HG02798 (cell line): Measurements from ENCODE around the gene SETX.

Experiments used
- ATAC-seq: cut with Tn5 transposase; IDR thresholded peaks from one replicate; pipeline ENCODE4 v1.9.1; 2021; ENCODE audit warnings: mild to moderate bottlenecking; ENCODE audit not compliant: unreplicated experiment, poor library complexity

Gene SETX

DNA sequence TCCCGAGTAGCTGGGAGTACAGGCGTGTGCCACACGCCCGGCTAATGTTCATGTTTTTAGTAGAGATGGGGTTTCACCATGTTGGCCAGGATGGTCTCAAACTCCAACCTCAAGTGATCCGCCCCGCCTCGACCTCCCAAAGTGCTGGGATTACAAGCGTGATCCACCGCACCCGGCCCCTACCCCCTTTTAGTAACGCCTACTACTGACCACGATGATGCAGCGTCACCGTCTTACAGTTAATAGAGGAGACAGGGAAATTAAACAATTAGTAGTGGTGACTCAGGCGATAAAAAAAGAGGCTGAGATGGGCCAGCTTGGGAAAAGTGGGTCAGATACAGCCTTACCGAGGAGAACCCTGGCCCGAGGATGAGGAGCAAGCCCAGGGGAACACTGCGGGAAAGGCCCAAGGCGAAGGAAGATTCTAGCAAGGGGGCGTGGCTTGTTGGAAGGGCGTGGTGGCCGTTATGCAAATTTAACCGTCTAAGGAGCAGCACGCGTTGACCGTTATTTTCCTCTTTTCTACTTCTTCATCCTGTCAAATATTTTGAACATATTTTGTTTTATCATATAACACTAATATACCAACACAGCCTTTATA, 1.6 kb upstream of the SETX start:
- no peak for ATAC-seq

DNA sequence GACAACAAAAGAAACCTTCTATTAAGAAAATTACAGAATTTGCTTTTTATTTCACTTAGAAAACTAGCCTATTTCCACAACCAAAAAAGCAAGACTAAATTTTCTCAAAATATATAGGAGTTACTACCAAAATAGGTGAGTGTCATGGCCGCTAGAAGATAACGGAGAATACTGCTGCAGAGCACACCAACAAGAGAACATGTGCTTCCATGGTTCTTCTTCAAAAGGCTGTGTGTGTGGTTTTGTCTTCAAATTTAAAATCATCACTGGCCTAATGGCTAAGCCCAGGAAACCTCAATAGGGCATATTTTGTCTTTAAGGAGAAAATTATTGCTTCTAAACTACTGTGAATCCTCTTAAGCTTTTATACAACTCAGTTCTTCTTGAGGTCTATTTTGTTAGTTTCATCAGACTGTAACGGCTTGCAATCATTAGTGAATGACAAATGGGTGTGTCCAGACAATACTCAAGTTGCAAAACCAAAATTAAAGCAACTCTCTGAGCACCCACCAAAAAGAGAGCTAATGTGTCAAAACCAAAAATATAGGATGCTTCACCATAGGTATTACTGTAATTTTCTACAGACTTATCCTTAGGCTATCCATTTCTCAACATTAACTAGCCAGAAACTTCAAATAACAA, 3.3 kb downstream of the SETX start:
- no peak for ATAC-seq

DNA sequence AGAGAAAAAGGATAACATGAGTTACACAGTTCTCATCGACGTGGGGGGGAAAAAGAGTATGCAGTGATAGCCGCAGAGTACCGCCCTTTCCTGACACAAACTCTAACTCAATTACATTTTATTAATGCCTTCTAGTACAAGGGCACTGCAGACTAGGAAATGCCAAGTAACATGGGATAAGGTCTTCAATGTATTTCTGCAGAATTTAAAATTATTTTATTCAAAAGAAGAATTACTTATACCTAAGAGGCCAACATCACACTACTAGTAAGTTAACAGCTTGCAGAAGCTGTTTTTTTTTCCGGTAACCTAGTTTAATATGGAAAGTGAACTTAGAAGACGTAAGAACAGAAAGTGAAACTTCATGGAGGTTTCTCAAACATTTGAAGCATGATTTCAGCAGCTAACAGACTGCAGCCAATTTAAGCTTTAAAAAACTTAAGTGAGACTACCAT, 3.9 kb downstream of the SETX start:
- ATAC-seq: no peak

DNA sequence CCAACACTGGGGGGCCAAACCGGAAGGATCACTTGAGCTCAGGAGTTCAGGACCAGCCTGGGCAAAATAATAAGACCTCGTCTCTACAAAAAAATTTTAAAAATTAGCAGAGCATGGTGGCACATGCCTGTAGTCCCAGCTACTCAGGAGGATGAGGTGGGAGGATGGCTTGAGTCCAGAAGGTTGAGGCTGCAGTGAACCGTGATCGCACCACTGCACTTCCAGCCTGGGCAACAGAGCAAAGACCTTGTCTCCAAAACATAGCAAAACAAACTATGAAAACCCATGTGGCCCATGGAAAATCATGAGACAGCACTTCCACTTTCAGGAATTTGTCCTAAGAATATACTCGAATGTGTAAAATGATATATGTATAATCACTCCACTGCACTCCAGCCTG, 6.1 kb downstream of the SETX start:
- ATAC-seq: no peak

DNA sequence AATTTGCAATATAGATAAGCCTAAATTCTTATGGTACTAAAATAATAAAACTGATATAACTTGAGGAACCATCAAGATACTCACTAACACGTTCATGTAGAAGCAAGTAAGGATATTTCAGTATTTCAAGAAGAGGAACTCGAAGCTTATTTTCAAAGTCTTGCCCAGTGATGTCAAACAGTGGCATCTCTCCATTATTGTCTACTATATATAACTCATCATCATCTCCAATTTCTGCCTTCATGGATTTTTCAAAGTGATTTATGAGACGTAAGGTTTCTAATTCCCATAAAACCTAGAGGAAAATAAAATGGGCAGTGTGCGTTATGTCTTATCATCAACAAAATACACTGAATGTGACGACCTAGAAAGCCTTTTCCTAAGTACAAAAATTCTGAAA, 8.6 kb downstream of the SETX start:
- no peak for ATAC-seq

DNA sequence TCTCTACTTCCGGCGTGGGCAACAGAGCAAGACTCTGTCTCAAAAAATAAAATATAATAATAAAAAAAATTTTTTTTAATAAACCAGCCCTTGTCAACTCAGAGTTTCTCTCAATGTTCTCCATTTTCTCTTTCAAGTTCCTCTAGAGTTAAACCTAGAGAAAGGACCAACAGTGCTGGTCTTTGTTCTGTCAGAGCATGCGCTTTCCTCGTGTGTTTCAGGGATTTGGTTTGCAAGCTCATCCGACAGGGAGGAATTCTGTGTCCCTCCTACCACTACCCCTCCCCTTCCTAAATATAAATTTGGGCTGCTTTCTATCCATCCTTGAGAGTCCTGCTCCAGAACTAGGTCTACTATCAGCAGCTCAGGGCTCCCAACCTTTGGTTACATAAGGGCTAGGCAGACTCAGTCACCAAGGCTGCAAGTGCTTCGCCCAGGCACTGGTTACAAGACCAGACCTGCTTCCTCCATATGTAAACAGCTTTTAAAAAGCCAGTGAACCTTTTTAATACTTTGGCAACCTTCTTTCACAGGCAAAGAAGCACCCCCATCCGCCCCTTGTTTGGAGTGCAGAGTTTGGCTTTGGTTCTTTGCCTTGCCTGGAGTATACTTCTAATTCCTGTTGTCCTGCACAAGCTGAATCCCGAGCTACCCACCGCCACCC, 13.5 kb downstream of the SETX start:
- no peak for ATAC-seq

DNA sequence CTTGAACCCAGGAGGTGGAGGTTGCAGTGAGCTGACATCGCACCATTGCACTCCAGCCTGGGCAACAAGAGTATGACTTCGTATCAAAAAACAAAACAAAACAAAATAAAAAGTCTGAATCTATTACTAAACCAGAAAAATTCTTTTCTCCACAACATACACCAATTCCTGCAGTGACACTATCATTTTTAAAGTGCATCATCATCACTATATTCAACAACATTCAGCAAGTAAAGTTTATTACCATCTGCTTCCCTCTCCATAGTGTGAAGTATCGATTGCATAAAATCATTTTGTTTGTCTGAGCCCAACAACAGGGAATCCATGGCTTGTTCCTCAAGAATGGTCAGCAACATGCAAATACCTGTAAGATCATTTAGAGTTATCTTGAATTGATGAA, 20.4 kb downstream of the SETX start:
- no peak for ATAC-seq

DNA sequence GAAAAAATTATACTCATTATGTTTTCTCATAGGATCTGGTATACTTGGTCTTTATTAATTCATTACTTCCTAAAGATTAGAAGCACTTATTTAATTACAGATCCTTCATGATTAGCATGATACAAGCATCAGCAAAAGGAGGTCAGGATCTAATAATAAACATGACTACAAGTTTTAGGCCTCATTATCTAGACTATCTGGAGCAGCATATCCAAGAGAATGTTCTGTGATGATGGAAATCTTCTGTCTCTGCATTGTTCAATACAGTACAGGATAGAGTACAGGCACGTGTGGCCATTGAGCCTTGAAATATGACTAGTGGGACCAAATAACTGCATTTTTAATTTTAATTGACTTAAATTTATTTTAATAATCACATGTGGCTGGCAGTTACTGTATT, 21.2 kb downstream of the SETX start:
- ATAC-seq: no peak

DNA sequence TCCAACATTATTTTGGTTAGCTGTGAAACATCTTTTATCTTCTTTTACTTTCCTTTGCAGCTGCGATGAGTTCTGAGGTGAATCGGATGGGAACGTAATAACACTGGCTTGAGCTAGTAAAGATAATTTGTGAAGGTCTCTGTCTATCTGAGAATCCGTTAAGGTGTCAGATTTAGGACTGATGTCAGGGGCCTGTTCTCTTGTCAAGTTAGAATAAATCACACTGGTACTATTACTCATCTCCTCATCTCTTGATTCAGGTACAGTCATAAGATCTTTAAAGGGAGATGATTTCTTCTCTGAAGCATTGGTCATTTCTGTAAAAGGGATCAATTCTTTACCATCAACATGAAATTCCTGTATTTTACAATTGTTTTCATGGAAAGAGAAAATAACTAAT, 26.2 kb downstream of the SETX start:
- ATAC-seq: no peak

DNA sequence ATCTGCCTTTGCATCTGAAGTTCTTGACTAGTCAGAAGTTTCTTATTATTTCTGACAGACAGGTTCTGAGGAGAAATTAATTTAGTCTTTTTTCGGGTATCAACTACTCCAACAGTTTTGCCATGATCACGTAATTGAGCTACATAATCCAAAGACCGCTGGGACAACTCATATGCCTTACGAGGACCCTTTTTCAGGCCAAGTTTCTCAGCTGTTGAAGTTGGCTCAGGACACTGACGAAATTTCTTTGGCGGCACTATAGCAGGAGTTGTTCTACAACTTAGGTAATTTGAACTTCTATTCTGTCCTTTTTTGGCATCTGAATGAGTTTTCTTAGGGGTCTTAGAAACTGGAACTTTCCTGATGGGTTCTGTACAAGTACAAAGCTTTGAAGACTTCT, 27.2 kb downstream of the SETX start:
- no peak for ATAC-seq

DNA sequence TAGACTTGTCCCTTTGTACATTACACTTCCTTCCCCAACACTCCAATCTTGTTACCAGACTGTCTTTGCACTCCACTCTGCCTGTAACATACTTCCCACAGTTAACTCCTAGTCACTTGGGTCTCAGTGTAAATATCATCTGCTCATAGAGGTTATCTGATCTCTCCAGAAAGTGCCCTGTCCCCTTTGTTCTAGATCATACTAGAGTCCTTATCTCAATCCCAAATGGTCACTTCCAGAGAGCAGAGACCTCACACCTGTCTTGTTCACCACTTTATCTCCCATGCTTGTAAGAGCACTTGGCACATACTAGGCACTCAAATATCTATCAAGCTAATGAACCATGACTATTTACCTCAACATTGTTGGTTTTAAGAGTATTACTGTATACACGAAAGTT, 30.4 kb downstream of the SETX start:
- no peak for ATAC-seq

DNA sequence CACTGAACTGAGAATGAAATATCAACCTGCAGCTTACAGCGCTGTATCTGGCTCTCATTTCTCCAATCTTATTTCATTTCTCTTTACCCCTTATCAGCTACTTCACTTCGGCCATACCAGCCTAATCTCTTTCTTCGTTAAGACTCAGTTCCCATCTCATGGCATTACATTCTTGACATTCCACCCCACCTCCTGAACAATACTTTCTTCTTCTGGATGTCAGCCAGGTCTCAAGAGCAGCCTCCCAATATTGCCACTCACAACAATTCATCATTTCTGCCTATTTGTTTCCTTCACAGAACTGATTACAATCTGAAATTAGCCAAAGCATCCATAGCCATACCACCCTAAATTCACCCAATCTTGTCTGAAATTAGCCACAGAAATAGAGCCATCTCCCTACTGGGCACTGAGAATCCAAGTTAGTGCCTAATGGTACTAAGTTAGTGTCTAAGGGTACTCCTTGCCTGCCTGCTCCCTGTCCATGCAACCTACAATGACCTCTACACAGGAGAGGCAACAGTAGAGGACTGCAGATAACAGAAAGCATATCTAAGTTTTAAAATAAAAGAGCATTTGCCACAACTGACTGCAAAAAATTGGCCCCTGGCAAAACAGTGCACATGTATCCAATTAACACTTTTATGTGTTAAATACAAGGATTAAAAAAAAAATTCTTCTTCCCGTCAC, 35.2 kb downstream of the SETX start:
- ATAC-seq: no peak

DNA sequence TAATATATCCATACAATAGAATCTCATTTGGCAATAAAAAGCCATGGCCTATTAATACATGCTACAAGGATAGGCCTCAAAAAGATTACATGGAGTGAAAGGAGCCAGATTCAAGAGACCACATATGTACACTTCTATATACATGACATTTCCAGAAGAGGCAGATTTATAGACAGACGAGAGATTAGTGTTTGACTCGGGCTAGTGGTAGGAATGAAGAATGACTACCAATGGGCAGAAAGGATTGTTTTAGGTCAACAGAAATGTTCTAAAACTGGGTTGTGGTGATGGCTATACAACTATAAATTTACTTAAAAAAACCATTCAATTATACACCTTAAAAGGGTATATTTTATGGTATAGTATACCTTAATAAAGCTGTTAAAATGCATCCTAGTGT, 41.9 kb downstream of the SETX start:
- ATAC-seq: no peak

DNA sequence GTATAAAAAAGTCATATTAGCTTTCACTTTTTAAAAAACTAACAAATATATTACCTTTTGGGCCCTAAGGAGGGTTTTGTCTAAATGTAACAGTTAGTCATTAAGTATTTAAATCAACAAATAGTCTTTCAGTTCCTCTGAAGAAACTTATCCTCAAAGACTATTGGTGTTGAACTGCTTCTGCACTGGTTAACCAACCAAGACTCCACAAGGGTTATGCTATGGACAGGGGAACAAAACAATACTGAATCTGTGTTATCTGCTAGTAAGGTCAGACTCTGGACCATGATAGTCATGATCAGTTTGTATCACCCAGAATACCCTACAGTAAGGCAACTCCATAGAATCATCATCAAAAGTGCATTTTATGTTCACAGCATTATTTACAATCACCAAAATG, 42.4 kb downstream of the SETX start:
- ATAC-seq: no peak

DNA sequence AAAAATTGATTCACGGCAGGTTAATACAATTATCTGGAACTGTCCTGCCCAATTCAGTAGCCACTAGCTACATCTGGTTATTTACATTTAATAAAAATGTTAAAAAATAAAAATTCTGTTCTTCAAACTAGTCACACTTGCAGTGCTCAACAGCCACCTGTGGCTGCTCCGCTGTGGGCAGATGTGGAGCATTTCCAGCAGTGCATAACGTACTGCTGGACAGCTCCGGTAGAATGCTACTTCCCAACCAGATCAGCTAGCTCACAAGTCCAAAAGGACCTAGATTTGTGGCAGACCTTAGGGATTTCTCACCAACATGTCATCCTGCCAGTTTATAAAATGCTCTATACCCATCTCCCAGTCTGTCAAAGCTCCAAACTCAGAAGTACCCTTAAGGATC, 42.8 kb downstream of the SETX start:
- ATAC-seq: no peak

DNA sequence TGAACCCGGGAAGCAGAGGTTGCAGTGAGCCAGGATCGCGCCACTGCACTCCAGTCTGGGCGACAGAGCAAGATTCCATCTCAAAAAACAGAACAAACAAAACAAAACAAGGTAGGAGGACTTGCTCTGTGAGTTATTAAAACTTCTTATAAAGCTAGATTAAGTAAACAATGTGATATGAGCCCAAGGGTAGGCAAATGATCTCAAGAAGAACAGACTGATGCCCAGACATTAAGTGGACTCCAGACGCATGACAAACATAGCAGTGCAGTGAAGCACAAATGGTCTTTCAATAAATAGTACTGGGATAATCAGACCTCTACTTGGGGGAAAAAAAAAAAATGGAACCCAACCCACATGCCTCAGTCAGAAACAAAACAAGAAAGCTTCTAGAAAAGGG, 45.7 kb downstream of the SETX start:
- ATAC-seq: no peak

DNA sequence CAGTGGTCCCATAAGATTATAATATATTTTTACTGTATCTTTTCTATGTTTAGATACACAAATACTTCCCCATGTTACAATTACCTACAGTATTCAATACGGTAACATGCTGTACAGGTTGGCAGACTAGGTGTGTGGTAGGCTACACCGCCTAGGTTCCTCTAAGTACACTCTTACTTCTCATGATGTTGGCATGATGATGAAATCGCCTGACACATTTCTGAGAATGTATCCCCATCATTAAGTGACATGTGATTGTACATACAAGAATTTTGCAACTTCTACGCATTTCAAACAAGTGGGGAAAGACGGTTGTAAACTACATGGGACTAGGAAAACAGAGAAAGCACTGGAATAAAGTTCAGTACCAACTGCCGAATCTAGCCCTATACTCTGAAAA, 53.3 kb downstream of the SETX start:
- ATAC-seq: no peak

DNA sequence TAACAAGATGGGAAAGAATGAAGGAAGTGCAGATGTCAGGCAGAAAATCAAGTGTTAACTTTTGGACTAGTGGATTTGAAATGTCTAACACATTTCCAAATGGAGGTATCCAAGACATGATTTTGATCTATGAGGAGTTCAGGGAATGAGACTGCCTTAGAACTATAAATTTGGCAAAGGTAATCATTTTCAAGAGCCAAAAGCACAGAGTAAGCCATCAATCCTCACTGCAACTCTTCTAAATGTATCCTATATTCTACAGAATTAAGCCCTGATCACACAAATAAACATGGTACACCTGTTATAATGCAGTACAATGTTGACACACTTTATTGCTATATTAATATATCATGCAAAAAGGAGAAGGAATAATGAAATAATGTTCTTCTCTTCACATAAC, 55.6 kb downstream of the SETX start:
- ATAC-seq: no peak

DNA sequence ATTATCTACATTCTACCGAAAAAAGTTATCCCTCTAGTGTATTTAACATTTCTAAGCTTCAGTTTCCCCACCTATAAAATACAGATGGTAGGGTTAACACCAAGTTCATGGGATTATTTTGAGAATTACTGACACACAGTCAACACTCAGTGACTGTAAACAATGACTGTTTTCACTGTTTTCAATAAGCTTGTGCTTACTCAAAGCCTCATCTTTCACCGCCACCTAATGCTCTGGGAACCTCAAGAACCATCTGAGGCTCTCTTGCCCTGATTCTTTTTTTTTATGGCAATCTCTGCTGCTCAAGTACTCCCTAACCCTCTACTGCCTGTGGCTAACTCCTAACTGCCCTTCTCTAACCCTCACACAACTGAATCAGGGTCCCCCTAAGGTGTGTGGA, 59.6 kb downstream of the SETX start:
- ATAC-seq: no peak

DNA sequence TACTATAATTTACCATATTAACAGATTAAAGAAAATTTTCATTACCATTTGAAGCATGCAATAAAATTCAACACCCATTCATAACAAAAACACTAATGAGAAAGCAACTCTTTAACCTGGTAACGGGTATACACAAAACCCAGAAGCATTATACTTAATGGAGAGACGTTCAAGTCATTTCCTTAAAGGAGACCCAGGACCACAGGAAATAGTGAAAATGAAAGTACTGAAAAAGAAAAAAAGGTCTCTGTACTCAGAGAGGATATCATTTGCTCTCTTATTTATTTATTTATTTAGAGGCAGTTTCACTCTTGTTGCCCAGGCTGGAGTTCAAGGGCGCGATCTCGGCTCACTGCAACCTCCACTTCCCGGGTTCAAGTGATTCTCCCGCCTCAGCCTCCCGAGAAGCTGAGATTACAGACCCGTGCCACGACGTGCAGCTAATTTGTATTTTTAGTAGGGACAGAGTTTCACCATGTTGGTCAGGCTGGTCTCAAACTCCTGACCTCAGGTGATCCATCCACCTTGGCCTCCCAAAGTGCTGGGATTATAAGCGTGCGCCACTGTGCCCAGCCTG, 61.6 kb downstream of the SETX start:
- ATAC-seq: no peak

DNA sequence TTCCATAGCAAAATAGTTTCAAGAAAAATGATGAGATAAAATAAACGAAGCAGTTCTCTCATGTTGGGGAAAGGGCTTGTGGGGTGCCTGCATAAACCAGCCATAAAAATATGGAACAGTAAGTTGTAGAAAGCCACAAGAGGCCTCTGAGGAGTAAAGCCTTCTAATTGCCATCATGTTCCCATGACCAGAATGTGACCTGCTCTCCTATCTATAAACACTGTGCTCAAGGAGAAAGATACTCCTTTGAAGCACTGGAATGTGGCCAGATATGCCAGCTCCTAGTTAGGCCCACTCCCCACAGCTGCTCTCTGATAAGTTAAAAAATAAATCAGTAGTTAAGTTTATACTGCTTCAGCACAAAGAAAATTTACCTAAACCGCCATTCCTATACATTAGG, 65.8 kb downstream of the SETX start:
- no peak for ATAC-seq
